Ovary (tissue), 3 donors: ENCODE data around the gene PTOV1.

Experiments
- EP300 ChIP-seq: sonication (generic); formaldehyde crosslinking; IDR thresholded peaks from one replicate; pipeline ENCODE4 v1.6.1; 2017; ENCODE audit warnings: antibody characterized with exemption
- POLR2A ChIP-seq: fragments of 450-650 bp; IDR thresholded peaks from one replicate; pipeline ENCODE4 v1.6.1; 2017; ENCODE audit warnings: antibody characterized with exemption, mild to moderate bottlenecking, moderate library complexity
- TF ChIP-seq, protein P1 (sequence below), 3 donors: fragments of 450-650 bp in 2 of 3; fragments of 200-600 bp in 1 of 3; IDR thresholded peaks; one replicate each; pipeline versions ENCODE4 v1.5.1 to v1.8.0; 2016 to 2022; ENCODE audit warnings: antibody characterized with exemption in 3 of 3, mild to moderate bottlenecking in 1 of 3
- donor health status: DM: no; HTN: no; CAD: no.

DNA sequence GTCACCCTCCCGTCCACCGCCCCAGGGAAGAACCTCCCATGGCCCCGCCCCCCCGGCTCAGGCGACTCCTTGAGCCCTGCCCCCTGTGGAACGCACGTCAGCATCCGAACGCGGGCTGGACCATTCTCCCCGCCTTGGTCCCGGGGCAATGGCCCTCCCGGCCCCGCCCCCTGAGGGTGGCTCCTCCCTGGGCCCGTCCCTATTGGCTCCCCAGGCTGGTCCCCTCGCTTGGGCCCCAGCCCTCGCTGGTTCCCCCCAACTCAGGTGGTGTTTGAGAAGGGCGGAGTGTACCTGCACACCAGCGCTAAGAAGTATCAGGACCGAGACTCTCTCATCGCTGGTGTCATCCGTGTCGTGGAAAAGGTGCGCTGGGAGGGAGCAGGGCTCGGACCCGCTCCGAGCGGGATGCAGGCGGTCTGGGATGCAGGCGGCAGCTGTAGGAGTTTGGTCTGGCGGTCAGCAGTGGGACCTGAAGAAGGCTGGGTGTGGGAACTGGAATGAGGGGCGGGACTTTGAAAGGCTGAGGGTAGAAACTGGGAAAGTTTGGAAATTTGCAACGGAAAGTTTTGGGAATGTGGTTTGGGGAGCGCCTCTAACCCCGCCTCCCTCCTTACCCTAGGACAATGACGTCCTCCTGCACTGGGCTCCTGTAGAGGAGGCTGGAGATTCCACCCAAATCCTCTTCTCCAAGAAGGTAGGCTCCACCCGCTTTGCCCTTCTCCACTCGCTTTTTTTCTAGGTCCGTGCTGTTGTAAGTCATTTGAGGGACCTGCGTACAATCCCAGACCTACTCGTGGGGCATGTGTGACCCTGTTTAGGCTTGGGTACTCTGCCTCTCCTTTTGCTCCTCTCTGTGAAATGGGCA, 27.2 kb downstream of the PTOV1 start:
- TF ChIP-seq POLR2A (no peak), EP300 (no peak)
- TF ChIP-seq, protein P1, sequence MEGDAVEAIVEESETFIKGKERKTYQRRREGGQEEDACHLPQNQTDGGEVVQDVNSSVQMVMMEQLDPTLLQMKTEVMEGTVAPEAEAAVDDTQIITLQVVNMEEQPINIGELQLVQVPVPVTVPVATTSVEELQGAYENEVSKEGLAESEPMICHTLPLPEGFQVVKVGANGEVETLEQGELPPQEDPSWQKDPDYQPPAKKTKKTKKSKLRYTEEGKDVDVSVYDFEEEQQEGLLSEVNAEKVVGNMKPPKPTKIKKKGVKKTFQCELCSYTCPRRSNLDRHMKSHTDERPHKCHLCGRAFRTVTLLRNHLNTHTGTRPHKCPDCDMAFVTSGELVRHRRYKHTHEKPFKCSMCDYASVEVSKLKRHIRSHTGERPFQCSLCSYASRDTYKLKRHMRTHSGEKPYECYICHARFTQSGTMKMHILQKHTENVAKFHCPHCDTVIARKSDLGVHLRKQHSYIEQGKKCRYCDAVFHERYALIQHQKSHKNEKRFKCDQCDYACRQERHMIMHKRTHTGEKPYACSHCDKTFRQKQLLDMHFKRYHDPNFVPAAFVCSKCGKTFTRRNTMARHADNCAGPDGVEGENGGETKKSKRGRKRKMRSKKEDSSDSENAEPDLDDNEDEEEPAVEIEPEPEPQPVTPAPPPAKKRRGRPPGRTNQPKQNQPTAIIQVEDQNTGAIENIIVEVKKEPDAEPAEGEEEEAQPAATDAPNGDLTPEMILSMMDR (IDR thresholded peaks at IDR 0.05) = no peak
